Stomach (tissue), 9 donors: ENCODE data around the gene TPT1. TPM values are rescaled to one million over a fixed set of nuclear protein-coding genes. Genes with fewer than 3 reads are reported as not detected.

Source experiments
- DNase-seq, 2 donors: peaks; one replicate each; pipeline versions ENCODE4 v3.0.0 to v3.0.0-alpha.2; 2013 to 2019
- H3K27ac ChIP-seq, 5 donors: fragments of 200-600 bp in 4 of 5; sonication (generic) in 4 of 5; one replicate each; pipeline ENCODE4 v1.5.1; 2013 to 2019; ENCODE audit warnings: mild to moderate bottlenecking in 1 of 5, moderate library complexity in 1 of 5
- H3K27me3 ChIP-seq, 3 donors: fragments of 200-600 bp; sonication (generic); one replicate each; pipeline ENCODE4 v1.5.1; 2017 to 2019; ENCODE audit warnings: mixed run types in 1 of 3
- H3K36me3 ChIP-seq, 4 donors: fragments of 200-600 bp; sonication (generic); 1 replicate in 3 of 4; 2 replicates in 1 of 4; pipeline ENCODE4 v1.5.1; 2016 to 2019
- H3K4me1 ChIP-seq, 4 donors: fragments of 200-600 bp; sonication (generic); one replicate each; pipeline ENCODE4 v1.5.1; 2016 to 2019
- H3K4me3 ChIP-seq, 4 donors: fragments of 200-600 bp; sonication (generic) in 3 of 4; one replicate each; pipeline ENCODE4 v1.5.1; 2016 to 2019; ENCODE audit warnings: mild to moderate bottlenecking in 1 of 4
- H3K9me3 ChIP-seq, 4 donors: fragments of 200-600 bp; sonication (generic); one replicate each; pipeline ENCODE4 v1.5.1; 2016 to 2019
- CTCF ChIP-seq, 7 experiments: fragments of 450-650 bp in 4 of 7; fragments of 200-600 bp in 3 of 7; sonication (generic) in 3 of 7; IDR thresholded peaks; one replicate each; pipeline ENCODE4 v1.5.1; 2016 to 2019; ENCODE audit warnings: antibody characterized with exemption in 7 of 7, control low read depth in 2 of 7, mild to moderate bottlenecking in 1 of 7
- EP300 ChIP-seq: sonication (generic); formaldehyde crosslinking; IDR thresholded peaks from one replicate; pipeline ENCODE4 v1.6.1; 2017; ENCODE audit warnings: antibody characterized with exemption
- POLR2A ChIP-seq, 4 donors: fragments of 450-650 bp; IDR thresholded peaks; one replicate each; pipeline ENCODE4 v1.6.1; 2016; ENCODE audit warnings: antibody characterized with exemption in 4 of 4, control low read depth in 2 of 4, mild to moderate bottlenecking in 1 of 4, moderate library complexity in 1 of 4
- POLR2AphosphoS5 ChIP-seq, 3 donors: sonication (generic); formaldehyde crosslinking; IDR thresholded peaks; one replicate each; pipeline ENCODE4 v1.6.1; 2016; ENCODE audit warnings: antibody characterized with exemption in 3 of 3
- WGBS, 5 donors: extraction: QIAGEN DNeasy Blood & Tissue Kit in 3 of 5; methylation state at CpG; one replicate each; pipeline versions ENCODE4 v1.1.5 to v1.1.7; 2013 to 2018; 5-methylcytosine and 5-hydroxymethylcytosine counted together
- intact Hi-C: fragments of 100-400 bp; cut with DNase I; formaldehyde crosslinking; loops from one replicate; pipeline ENCODE4 v1.15.1; 2023; ENCODE audit warnings: low total_unique reads
- polyA plus RNA-seq, 3 donors: library from polyadenylated mRNA; stranded (reverse); fragments of 200-250 nt; gene quantifications; one replicate each; pipeline ENCODE4 v1.2.3, GENCODE V29; 2013
- total RNA-seq, 5 donors: library from RNA; depleted of rRNA; stranded (reverse); fragments of >200 nt; gene quantifications; one replicate each; pipeline versions ENCODE4 v1.1.0 to v1.2.3, GENCODE V29; 2014 to 2016
- donor health status: healthy with polysubstance abuse.
- donor health status: Bipolar disorder and iron deficiency.
- donor health status: healthy.

The TPT1 gene
- total and polyA plus RNA-seq, 8 donors, result 1,648 to 11,714 (median 3,934) TPM

DNA sequence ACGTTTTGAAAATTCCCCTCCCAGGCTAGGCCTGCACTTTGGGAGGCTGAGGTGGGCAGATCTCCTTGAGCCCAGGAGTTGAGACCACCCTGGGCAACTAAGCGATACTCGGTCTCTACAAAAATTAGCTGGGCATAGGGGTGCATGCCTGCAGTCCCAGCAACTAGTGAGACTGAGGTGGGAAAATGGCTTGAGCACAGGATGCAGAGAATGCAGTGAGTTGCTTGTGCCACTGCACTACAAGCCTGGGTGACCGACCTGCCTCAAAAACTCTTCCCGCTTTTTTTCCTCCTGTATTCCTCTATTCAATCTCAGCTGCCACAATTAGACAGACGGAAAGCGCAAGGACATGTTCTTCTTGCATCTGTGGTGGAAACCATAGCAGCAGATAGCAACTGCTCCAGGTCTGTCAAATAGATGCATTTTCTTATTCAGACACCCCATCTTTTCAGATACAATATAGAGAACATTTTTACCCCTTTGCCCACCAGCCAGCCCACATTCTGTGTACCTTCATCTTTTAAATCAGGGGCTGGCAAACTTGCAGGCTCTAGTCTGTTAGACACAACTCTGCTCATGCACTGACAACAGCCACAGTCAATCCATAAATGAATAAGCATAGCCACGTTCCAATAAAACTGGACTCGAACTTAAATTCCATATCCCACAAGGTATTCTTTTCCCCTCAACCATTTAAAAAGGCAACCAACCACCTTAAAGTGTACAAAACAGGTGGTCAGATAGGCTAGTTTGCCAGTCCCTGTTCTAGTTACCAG is 4.8 kb downstream of the TPT1 start:
- TF ChIP-seq POLR2AphosphoS5 (IDR thresholded peaks at IDR 0.05), result peak in 1 of 3 donors; percentile 41
- TF ChIP-seq POLR2A (IDR thresholded peaks at IDR 0.05), result no peak
- no peak for TF ChIP-seq EP300
- WGBS, 5 donors, result 79 to 86% (median 82%) methylated on average over 9 of the region's 9 CpGs
- Histone ChIP-seq H3K27me3 (no peaks in the 10 kb centered on the region), H3K9me3 (no peaks in the 10 kb centered on the region), H3K4me3 (peak overlapping the region in 2 of 4 donors; percentile 64 to 83), H3K27ac (peak overlapping the region in 1 of 5 donors; percentile 19), H3K36me3 (peaks cover 46 to 66% (median 64%) of the 10 kb centered on the region in 4 donors), H3K4me1 (peaks cover 59 to 90% (median 73%) of the 10 kb centered on the region in 4 donors)
- intact Hi-C loops, result no loop called here
- no peak for DNase-seq

GRCh38 chr13:45335397-45336024 is 5.5 kb downstream of the TPT1 start:
- H3K4me1 ChIP-seq, result peaks cover 59 to 94% (median 75%) of the 10 kb centered on the region in 4 donors
- peak overlapping the region in 2 of 4 donors; percentile 1 to 64 for H3K4me3 ChIP-seq
- TF ChIP-seq POLR2A (IDR thresholded peaks at IDR 0.05) (no peak), POLR2AphosphoS5 (IDR thresholded peaks at IDR 0.05) (peak in 1 of 3 donors; percentile 19)
- no peak for DNase-seq
- 57 to 71% (median 67%) methylated on average over 3 of the region's 3 CpGs for WGBS, 5 donors
- intact Hi-C loops, result no loop called here
- H3K36me3 ChIP-seq, result peaks cover 46 to 66% (median 64%) of the 10 kb centered on the region in 4 donors
- no peaks in the 10 kb centered on the region for H3K27me3 ChIP-seq
- no peaks in the 10 kb centered on the region for H3K9me3 ChIP-seq
- H3K27ac ChIP-seq, result peak overlapping the region in 1 of 5 donors; percentile 19

DNA sequence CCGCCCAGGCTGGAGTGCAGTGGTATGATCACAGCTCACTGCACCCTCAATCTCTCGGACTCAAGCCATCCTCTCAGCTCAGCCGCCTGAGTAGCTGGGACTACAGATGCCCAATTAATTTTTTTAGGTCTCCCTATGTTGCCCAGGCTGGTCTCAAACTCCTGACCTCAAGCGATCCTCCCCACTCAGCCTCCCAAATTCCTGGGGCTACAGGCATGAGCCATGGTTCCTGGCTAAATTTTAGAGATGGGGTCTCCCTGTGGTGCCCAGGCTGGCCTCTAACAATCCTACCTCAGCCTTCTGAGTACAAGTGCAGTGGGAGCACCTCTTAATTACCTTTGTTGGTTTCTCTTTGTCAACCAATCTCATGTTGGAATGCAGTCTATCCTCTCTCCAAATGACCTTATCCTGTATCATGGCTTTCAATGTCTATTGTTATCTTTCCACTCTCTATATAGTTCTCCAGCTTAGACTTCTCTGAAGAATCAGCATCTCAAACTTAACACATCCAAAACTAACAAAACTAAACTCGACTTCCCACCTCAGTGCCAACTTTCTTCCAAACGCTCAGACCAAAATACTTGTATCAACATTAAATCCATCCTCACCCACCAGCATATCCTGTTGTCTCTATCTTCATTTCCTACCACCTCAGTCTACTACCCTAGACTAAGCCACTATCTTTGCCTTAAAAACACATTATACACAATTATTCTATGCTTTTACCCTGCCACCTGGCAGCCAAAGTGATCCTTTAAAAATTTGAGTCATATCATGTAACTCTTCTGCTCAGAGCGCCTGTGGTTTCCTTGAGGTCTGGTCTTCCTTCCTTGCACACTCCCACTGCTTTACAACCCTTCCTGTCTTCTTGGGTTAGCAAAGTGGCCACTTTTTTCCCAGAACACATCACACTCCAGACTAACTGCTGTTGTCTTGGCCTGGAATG is 6.7 kb downstream of the TPT1 start:
- Histone ChIP-seq H3K4me1 (peaks cover 63 to 100% (median 76%) of the 10 kb centered on the region in 4 donors), H3K27me3 (no peaks in the 10 kb centered on the region), H3K9me3 (no peaks in the 10 kb centered on the region), H3K36me3 (peaks cover 38 to 57% (median 55%) of the 10 kb centered on the region in 4 donors), H3K4me3 (peak overlapping the region in 1 of 4 donors; percentile 7), H3K27ac (peak overlapping the region in 4 of 5 donors; percentile 8 to 52 (median 21))
- WGBS, 5 donors, result 46 to 74% (median 62%) methylated on average over 7 of the region's 7 CpGs
- intact Hi-C loops, result no loop called here
- TF ChIP-seq POLR2AphosphoS5 (IDR thresholded peaks at IDR 0.05) (peak in 2 of 3 donors; percentile 23 to 33), CTCF (IDR thresholded peaks at IDR 0.05) (no peak)
- peak in 1 of 2 donors; percentile 29 for DNase-seq

DNA sequence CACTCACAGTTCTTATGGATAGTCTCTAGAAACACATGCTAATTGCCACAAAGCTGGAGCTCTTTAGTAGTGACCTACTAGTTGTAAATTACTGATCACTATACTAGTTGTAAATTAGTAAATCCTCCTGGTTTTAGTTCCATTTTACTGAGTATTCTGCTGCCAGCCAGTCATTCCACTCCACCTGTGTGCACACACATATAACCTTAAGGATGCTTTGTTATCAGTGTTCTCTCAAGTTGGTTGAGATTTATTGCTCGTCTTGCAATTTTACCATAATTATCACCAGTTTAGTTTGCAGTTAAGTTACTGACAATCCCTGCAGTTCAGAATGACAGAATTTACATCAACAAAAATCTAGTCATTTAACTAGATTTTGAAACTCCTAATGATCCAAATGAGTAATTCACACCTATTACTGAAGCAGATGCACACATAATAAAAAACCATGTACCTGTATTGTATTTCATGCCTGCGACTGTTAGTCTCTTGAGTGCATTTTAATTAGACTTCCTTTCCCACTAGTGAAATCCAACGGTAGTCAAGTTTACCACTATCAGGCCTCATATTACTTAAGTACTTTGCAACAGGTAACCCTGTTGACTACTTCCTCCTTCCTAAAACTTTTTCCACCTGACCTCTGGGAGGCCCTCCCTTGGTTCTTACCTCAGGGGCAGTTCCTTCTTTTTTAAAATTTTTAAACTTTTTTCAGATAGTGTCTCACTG is 7.6 kb downstream of the TPT1 start:
- peak overlapping the region in 2 of 5 donors; percentile 52 to 58 for H3K27ac ChIP-seq
- no peaks in the 10 kb centered on the region for H3K27me3 ChIP-seq
- DNase-seq, result no peak
- TF ChIP-seq POLR2AphosphoS5 (IDR thresholded peaks at IDR 0.05) (no peak), CTCF (IDR thresholded peaks at IDR 0.05) (no peak), EP300 (no peak), POLR2A (IDR thresholded peaks at IDR 0.05) (no peak)
- no peaks in the 10 kb centered on the region for H3K9me3 ChIP-seq
- no peak overlapping the region for H3K4me3 ChIP-seq
- intact Hi-C loops, result no loop called here
- WGBS, 5 donors, result 58 to 72% (median 63%) methylated on average over 3 of the region's 3 CpGs
- peaks cover 30 to 48% (median 47%) of the 10 kb centered on the region in 4 donors for H3K36me3 ChIP-seq
- H3K4me1 ChIP-seq, result peaks cover 58 to 100% (median 76%) of the 10 kb centered on the region in 4 donors
